CD14-positive monocyte (primary cell): Measurements from ENCODE around the gene ZBTB3. TPM values are rescaled to one million over a fixed set of nuclear protein-coding genes. Genes with fewer than 3 reads are reported as not detected.

Source experiments
- DNase-seq, 3 donors: peaks; one replicate each; pipeline ENCODE4 v3.0.0-alpha.2; 2011 to 2022
- H2AFZ ChIP-seq: 2 replicates; pipeline ENCODE4 v1.6.0; 2012; ENCODE audit warnings: mild to moderate bottlenecking, low read depth, low read length, inconsistent platforms; ENCODE audit not compliant: insufficient read depth, poor library complexity, severe bottlenecking
- H3K27ac ChIP-seq, 2 donors: 1 replicate in 1 of 2; 2 replicates in 1 of 2; pipeline ENCODE4 v1.5.1; 2012 to 2013; ENCODE audit warnings: low read length in 2 of 2, control low read depth in 1 of 2, inconsistent platforms in 1 of 2, low read depth in 1 of 2, mild to moderate bottlenecking in 1 of 2
- H3K27me3 ChIP-seq, 2 donors: one replicate each; pipeline versions ENCODE4 v1.6.0 to v1.6.1; 2011 to 2013; ENCODE audit warnings: low read length in 2 of 2; ENCODE audit not compliant: control insufficient read depth in 2 of 2, insufficient read depth in 2 of 2
- H3K36me3 ChIP-seq, 2 donors: replicated peaks in 1 of 2; 1 replicate in 1 of 2; 2 replicates in 1 of 2; pipeline versions ENCODE4 v1.5.1 to v1.6.1; 2012 to 2013; ENCODE audit warnings: low read length in 2 of 2, control low read depth in 1 of 2, inconsistent platforms in 1 of 2, mild to moderate bottlenecking in 1 of 2; ENCODE audit not compliant: insufficient read depth in 2 of 2, control insufficient read depth in 1 of 2
- H3K4me1 ChIP-seq, 2 donors: 1 replicate in 1 of 2; 2 replicates in 1 of 2; pipeline versions ENCODE4 v1.5.1 to v1.6.1; 2012 to 2013; ENCODE audit warnings: low read length in 2 of 2, control low read depth in 1 of 2, inconsistent platforms in 1 of 2, mild to moderate bottlenecking in 1 of 2, moderate library complexity in 1 of 2; ENCODE audit not compliant: insufficient read depth in 2 of 2, control insufficient read depth in 1 of 2
- H3K4me2 ChIP-seq: replicated peaks from 2 replicates; pipeline ENCODE3; 2012; ENCODE audit warnings: low read length, moderate library complexity, mild to moderate bottlenecking; ENCODE audit not compliant: poor library complexity, severe bottlenecking; ENCODE audit errors: extremely low read depth
- H3K4me3 ChIP-seq, 3 experiments: fragments of 200-600 bp in 1 of 3; sonication (generic) in 1 of 3; replicated peaks in 1 of 3; 1 replicate in 2 of 3; 2 replicates in 1 of 3; pipeline ENCODE4 v1.5.1; 2011 to 2013; ENCODE audit warnings: low read length in 3 of 3, mild to moderate bottlenecking in 3 of 3, control low read depth in 2 of 3, low read depth in 2 of 3, inconsistent platforms in 1 of 3, moderate library complexity in 1 of 3
- H3K79me2 ChIP-seq: 2 replicates; pipeline ENCODE4 v1.6.0; 2012; ENCODE audit warnings: mild to moderate bottlenecking, control low read depth, inconsistent platforms, low read length, moderate library complexity; ENCODE audit not compliant: insufficient read depth
- H3K9ac ChIP-seq: 2 replicates; pipeline ENCODE4 v1.6.0; 2017; ENCODE audit warnings: low read length, mild to moderate bottlenecking; ENCODE audit not compliant: insufficient read depth, poor library complexity, severe bottlenecking
- H3K9me3 ChIP-seq, 2 donors: replicated peaks in 1 of 2; 1 replicate in 1 of 2; 2 replicates in 1 of 2; pipeline versions ENCODE4 v1.5.1 to v1.6.1; 2012 to 2013; ENCODE audit warnings: low read length in 2 of 2, control low read depth in 1 of 2; ENCODE audit not compliant: control insufficient read depth in 1 of 2, insufficient read depth in 1 of 2
- H4K20me1 ChIP-seq: 2 replicates; pipeline ENCODE4 v1.6.0; 2012; ENCODE audit warnings: mild to moderate bottlenecking, low read length, control low read depth, moderate library complexity; ENCODE audit not compliant: insufficient read depth
- H3K27ac Mint-ChIP-seq, 7 donors: one replicate each; pipeline ENCODE4 v1.8.0; 2020; ENCODE audit warnings: mild to moderate bottlenecking in 7 of 7, mixed read lengths in 7 of 7, moderate library complexity in 6 of 7, inconsistent platforms in 2 of 7
- H3K27me3 Mint-ChIP-seq, 3 donors: one replicate each; pipeline ENCODE4 v1.8.0; 2021 to 2022; ENCODE audit warnings: low read depth in 3 of 3, mild to moderate bottlenecking in 3 of 3, mixed read lengths in 3 of 3, moderate library complexity in 3 of 3, inconsistent platforms in 1 of 3
- H3K36me3 Mint-ChIP-seq, 2 donors: one replicate each; pipeline ENCODE4 v1.8.0; 2020; ENCODE audit warnings: mixed read lengths in 2 of 2, inconsistent platforms in 1 of 2, mild to moderate bottlenecking in 1 of 2
- H3K4me1 Mint-ChIP-seq: one replicate; pipeline ENCODE4 v1.8.0; 2020; ENCODE audit warnings: mild to moderate bottlenecking, mixed read lengths
- H3K4me3 Mint-ChIP-seq, 2 donors: one replicate each; pipeline ENCODE4 v1.8.0; 2020; ENCODE audit warnings: mild to moderate bottlenecking in 2 of 2, mixed read lengths in 2 of 2, moderate library complexity in 1 of 2
- H3K9me3 Mint-ChIP-seq, 7 donors: one replicate each; pipeline ENCODE4 v1.8.0; 2020 to 2022; ENCODE audit warnings: mixed read lengths in 7 of 7, mild to moderate bottlenecking in 6 of 7, moderate library complexity in 6 of 7, inconsistent platforms in 2 of 7
- WGBS: methylation state at CpG from one replicate; pipeline ENCODE4 v1.1.5; 2013; ENCODE audit warnings: missing lambda C conversion rate; ENCODE audit not compliant: insufficient coverage; 5-methylcytosine and 5-hydroxymethylcytosine counted together
- intact Hi-C, 2 donors: fragments of 100-400 bp; cut with micrococcal nuclease; formaldehyde crosslinking; loops; one replicate each; pipeline versions ENCODE4 v1.15.0 to v1.15.1; 2023
- polyA plus RNA-seq, 3 donors: library from polyadenylated mRNA; depleted of rRNA in 1 of 3; unstranded in 2 of 3; stranded (reverse) in 1 of 3; fragments of 300-500 nt in 2 of 3; fragments of >200 nt in 1 of 3; fragmentation: Illumina TruSeq in 2 of 3; gene quantifications; 1 replicate in 2 of 3; 2 replicates in 1 of 3; pipeline ENCODE4 v1.2.3, GENCODE V29; 2012 to 2021
- TF ChIP-seq, protein P1 (sequence below): fragments of 200-600 bp; IDR thresholded peaks from one replicate; pipeline ENCODE4 v1.8.0; 2022; ENCODE audit warnings: antibody characterized with exemption, mild to moderate bottlenecking

The ZBTB3 gene
- polyA plus RNA-seq, 3 donors = 1.7 to 4.5 (median 2.0) TPM

DNA sequence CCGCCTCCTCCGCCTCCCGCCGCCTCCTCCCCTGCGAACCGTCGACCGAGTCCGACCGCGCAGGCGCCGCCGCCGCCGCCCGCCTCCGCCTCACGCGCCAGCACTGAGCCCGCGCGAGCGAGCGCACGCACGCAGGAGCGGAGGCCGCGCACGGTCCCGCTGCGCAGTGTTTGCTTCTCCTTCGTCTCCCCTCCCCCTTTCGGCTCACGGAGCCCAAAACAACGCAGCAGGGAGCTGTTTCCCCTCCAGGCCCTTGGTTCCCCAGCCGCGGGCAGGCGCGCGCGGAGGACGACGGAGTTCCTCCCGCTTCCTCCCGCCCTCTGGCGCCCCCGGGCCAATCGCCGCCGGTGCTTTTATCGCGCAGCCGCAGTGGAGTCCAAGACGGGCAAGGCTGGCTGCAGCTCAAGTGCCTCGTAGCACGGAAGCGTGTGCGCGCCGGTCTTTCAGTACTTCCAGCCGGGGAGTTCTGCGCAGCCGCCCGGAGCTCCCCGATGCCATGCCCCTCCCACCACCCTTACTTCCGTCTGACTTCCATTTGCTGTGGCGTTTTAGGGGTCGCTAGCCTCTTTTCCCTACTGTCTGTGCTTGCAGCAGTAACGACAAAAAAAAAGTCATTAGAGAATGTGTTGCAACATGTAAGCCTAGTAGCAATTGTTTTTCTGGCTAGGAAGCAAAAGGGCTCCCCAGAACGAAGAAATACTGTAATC is 26.6 kb downstream of the ZBTB3 start, which contains the start of gene HNRNPUL2:
HNRNPUL2 (minus strand) TSS at position 293 of the 707 bp plus-strand sequence. CDS start 301 bp downstream, outside the sequence.
- Histone ChIP-seq H3K9me3 (no peaks in the 10 kb centered on the region), H3K27ac (peak within 1 kb of the TSS; percentile 88 to 91), H3K27me3 (no peaks in the 10 kb centered on the region), H4K20me1 (peaks cover 51% of the 10 kb centered on the region), H2AFZ (peak within 1 kb of the TSS; percentile 90), H3K4me3 (peak within 1 kb of the TSS; percentile 84 to 97 (median 91)), H3K9ac (peak within 1 kb of the TSS; percentile 91), H3K4me1 (peaks cover 36 to 45% of the 10 kb centered on the region in 2 donors), H3K79me2 (peaks cover 82% of the 10 kb centered on the region), H3K36me3 (peaks cover 26 to 30% of the 10 kb centered on the region in 2 donors), H3K4me2 (peak within 1 kb of the TSS; percentile 100)
- Mint-ChIP-seq H3K27me3 (no peaks in the 10 kb centered on the region), H3K36me3 (peaks cover 27 to 37% of the 10 kb centered on the region in 2 donors), H3K27ac (peak within 1 kb of the TSS; percentile 94 to 98 (median 98)), H3K4me1 (peaks cover 47% of the 10 kb centered on the region), H3K4me3 (peak within 1 kb of the TSS; percentile 91 to 98), H3K9me3 (peaks cover 0 to 3% (median 0%) of the 10 kb centered on the region in 7 donors)
- TF ChIP-seq, protein P1, sequence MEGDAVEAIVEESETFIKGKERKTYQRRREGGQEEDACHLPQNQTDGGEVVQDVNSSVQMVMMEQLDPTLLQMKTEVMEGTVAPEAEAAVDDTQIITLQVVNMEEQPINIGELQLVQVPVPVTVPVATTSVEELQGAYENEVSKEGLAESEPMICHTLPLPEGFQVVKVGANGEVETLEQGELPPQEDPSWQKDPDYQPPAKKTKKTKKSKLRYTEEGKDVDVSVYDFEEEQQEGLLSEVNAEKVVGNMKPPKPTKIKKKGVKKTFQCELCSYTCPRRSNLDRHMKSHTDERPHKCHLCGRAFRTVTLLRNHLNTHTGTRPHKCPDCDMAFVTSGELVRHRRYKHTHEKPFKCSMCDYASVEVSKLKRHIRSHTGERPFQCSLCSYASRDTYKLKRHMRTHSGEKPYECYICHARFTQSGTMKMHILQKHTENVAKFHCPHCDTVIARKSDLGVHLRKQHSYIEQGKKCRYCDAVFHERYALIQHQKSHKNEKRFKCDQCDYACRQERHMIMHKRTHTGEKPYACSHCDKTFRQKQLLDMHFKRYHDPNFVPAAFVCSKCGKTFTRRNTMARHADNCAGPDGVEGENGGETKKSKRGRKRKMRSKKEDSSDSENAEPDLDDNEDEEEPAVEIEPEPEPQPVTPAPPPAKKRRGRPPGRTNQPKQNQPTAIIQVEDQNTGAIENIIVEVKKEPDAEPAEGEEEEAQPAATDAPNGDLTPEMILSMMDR = no peak
- intact Hi-C loops = loop anchor here (1.0 to 5.0 kb wide), 2 partner anchors 18 to 45 kb away; partner anchors contain the start of gene TAF6L (in 2 of the 2)
- WGBS = under 1% methylated on average over 68 of the region's 72 CpGs
- peak; percentile 99 for DNase-seq

DNA sequence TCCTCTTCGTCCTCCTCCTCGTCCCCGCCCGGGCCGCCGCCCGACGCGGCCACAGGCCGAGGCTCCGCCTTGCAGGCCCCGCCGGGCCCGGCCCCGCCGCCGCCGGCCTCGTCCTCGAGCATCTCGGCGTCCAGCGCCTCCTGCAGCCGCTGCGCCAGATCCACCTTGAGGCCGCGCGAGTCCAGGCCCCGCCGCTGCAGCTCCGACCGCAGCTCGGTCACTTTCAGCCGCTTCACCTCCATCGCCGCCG is 27.1 kb downstream of the ZBTB3 start:
- H3K4me3 ChIP-seq = peak overlapping the region; percentile 84 to 97 (median 91)

More for the DNA sequence above, 27.1 kb downstream of the ZBTB3 start:
- H3K36me3 ChIP-seq = peaks cover 29 to 35% of the 10 kb centered on the region in 2 donors
- H2AFZ ChIP-seq = peak overlapping the region; percentile 90
- Mint-ChIP-seq H3K27ac (peak overlapping the region; percentile 94 to 98 (median 98)), H3K36me3 (peaks cover 32 to 41% of the 10 kb centered on the region in 2 donors), H3K4me1 (peaks cover 47% of the 10 kb centered on the region), H3K9me3 (peaks cover 0 to 3% (median 0%) of the 10 kb centered on the region in 7 donors), H3K4me3 (peak overlapping the region; percentile 91 to 98), H3K27me3 (no peaks in the 10 kb centered on the region)
- intact Hi-C loops = loop anchor here (1.0 to 5.0 kb wide), 3 partner anchors 17 to 45 kb away; partner anchors contain the start of gene TAF6L (in 2 of the 2)
- H3K9me3 ChIP-seq = no peaks in the 10 kb centered on the region
- peaks cover 36 to 45% of the 10 kb centered on the region in 2 donors for H3K4me1 ChIP-seq
- H3K27me3 ChIP-seq = no peaks in the 10 kb centered on the region
- peaks cover 82% of the 10 kb centered on the region for H3K79me2 ChIP-seq
- DNase-seq = no peak
- peak overlapping the region; percentile 91 for H3K9ac ChIP-seq
- TF ChIP-seq, protein P1 = no peak
- H4K20me1 ChIP-seq = peaks cover 55% of the 10 kb centered on the region
- WGBS = under 1% methylated on average over 37 of the region's 37 CpGs
- peak overlapping the region; percentile 88 to 91 for H3K27ac ChIP-seq
- peak overlapping the region; percentile 100 for H3K4me2 ChIP-seq
